Head of caudate nucleus (tissue), 42 donors: ENCODE measurements around the gene ACTL10.
"Not testable (repeated sequence)": the region's sequence is repeated elsewhere in the genome, so short reads cannot be mapped to it uniquely, and the experiment has no call there.

Source experiments
- DNase-seq, 42 donors: peaks; one replicate each; pipeline versions ENCODE4 v3.0.0 to v3.0.0-alpha.2; 2020 to 2021; ENCODE audit warnings: mixed read lengths in 7 of 42
- intact Hi-C: fragments of 100-400 bp; cut with DNase I; formaldehyde crosslinking; loops from one replicate; pipeline ENCODE4 v1.15.0; 2022

The ACTL10 gene

GRCh38 chr20:33666293-33667244 lies at the start of gene ACTL10:
ACTL10 (plus strand) TSS chr20:33666943; CDS start chr20:33667498, 555 bp downstream.
- DNase-seq: peak; percentile 87 to 98 (median 94)
- intact Hi-C loops: loop anchor here (5.0 to 10.0 kb wide), 2 partner anchors 68 to 209 kb away; partner anchors contain the start of gene ZNF341

GRCh38 chr20:33621717-33622400 lies 44.9 kb upstream of the ACTL10 start:
- intact Hi-C loops: no loop called here
- DNase-seq: no peak

- no peak for DNase-seq
These were observed 43.9 kb upstream of the ACTL10 start for GRCh38 chr20:33622705-33623365.

GRCh38 chr20:33624399-33624798 lies 42.3 kb upstream of the ACTL10 start:
- DNase-seq: no peak
- intact Hi-C loops: no loop called here

More at GRCh38 chr20:33622705-33623365, 43.9 kb upstream of the ACTL10 start:
- intact Hi-C loops: no loop called here

GRCh38 chr20:33626190-33626589 lies 40.6 kb upstream of the ACTL10 start:
- DNase-seq: no peak
- intact Hi-C loops: no loop called here

- intact Hi-C loops: no loop called here
- DNase-seq: no peak
These were observed 39.0 kb upstream of the ACTL10 start for GRCh38 chr20:33627577-33628216.

GRCh38 chr20:33629533-33629932 lies 37.2 kb upstream of the ACTL10 start:
- intact Hi-C loops: no loop called here
- no peak for DNase-seq

GRCh38 chr20:33629979-33630378 lies 36.8 kb upstream of the ACTL10 start:
- no peak for DNase-seq
- intact Hi-C loops: no loop called here

- intact Hi-C loops: no loop called here
- peak in 1 of 42 donors; percentile 13 for DNase-seq
These were observed 36.2 kb upstream of the ACTL10 start for GRCh38 chr20:33630507-33630906.

- DNase-seq: peak in 1 of 42 donors; percentile 31
These were observed 34.8 kb upstream of the ACTL10 start for GRCh38 chr20:33631910-33632309.

GRCh38 chr20:33635341-33635740 lies 31.4 kb upstream of the ACTL10 start:
- intact Hi-C loops: no loop called here
- peak in 1 of 42 donors; percentile 36 for DNase-seq

More at GRCh38 chr20:33631910-33632309, 34.8 kb upstream of the ACTL10 start:
- intact Hi-C loops: not testable (repeated sequence)

- no peak for DNase-seq
- intact Hi-C loops: no loop called here
These were observed 30.0 kb upstream of the ACTL10 start for GRCh38 chr20:33636776-33637175.

GRCh38 chr20:33640287-33640686 lies 26.5 kb upstream of the ACTL10 start:
- intact Hi-C loops: no loop called here
- DNase-seq: peak in 1 of 42 donors; percentile 28

GRCh38 chr20:33644313-33645071 lies 22.3 kb upstream of the ACTL10 start:
- DNase-seq: no peak
- intact Hi-C loops: no loop called here

GRCh38 chr20:33645072-33645358 lies 21.7 kb upstream of the ACTL10 start:
- DNase-seq: no peak
- intact Hi-C loops: no loop called here

- intact Hi-C loops: no loop called here
- DNase-seq: no peak
These were observed 21.3 kb upstream of the ACTL10 start for GRCh38 chr20:33645396-33645795.

- intact Hi-C loops: no loop called here
- DNase-seq: no peak
These were observed 20.6 kb upstream of the ACTL10 start for GRCh38 chr20:33646191-33646590.

GRCh38 chr20:33646959-33647602 lies 19.7 kb upstream of the ACTL10 start:
- intact Hi-C loops, DNase-seq: not testable (repeated sequence)
